Astrocyte of the cerebellum (primary cell): ENCODE results near the gene THEM5.

Experiments used
- DNase-seq: peaks from one replicate; pipeline ENCODE4 v3.0.0-alpha.2; 2011; ENCODE audit warnings: low read depth
- H3K4me3 ChIP-seq: 2 replicates; pipeline ENCODE4 v1.5.1; 2011; ENCODE audit warnings: mild to moderate bottlenecking, low read depth, low read length, moderate library complexity
- CTCF ChIP-seq: IDR thresholded peaks from 2 replicates; pipeline ENCODE4 v1.5.1; 2012; ENCODE audit warnings: low read length, low read depth, moderate library complexity, mild to moderate bottlenecking; ENCODE audit errors: missing control alignments
- in situ Hi-C: cut with HindIII; loops from 2 replicates; pipeline ENCODE4 v1.10.0; 2017; ENCODE audit warnings: low sequenced_read_pairs

Gene THEM5

GRCh38 chr1:151822404-151822803, 31.1 kb downstream of the THEM5 start:
- in situ Hi-C loops = no loop called here
- no peak for DNase-seq
- TF ChIP-seq CTCF = no peak
- no peak overlapping the region for H3K4me3 ChIP-seq

GRCh38 chr1:151820940-151821339, 32.6 kb downstream of the THEM5 start:
- no peak for DNase-seq
- H3K4me3 ChIP-seq = no peak overlapping the region
- in situ Hi-C loops = no loop called here
- no peak for TF ChIP-seq CTCF

GRCh38 chr1:151819976-151820623, 33.4 kb downstream of the THEM5 start:
- TF ChIP-seq CTCF = no peak
- no peak overlapping the region for H3K4me3 ChIP-seq
- in situ Hi-C loops = no loop called here
- no peak for DNase-seq

- no peak for DNase-seq
- H3K4me3 ChIP-seq = no peak overlapping the region
- in situ Hi-C loops = no loop called here
- TF ChIP-seq CTCF = no peak
Observed at GRCh38 chr1:151819227-151819835, 34.2 kb downstream of the THEM5 start.

- H3K4me3 ChIP-seq = no peak overlapping the region
- no peak for DNase-seq
- in situ Hi-C loops = no loop called here
- no peak for TF ChIP-seq CTCF
Observed at GRCh38 chr1:151817353-151817730, 36.2 kb downstream of the THEM5 start.

GRCh38 chr1:151816548-151817352, 36.8 kb downstream of the THEM5 start:
- no peak for DNase-seq
- no peak for TF ChIP-seq CTCF
- in situ Hi-C loops = no loop called here
- H3K4me3 ChIP-seq = no peak overlapping the region
